HCT116 (cell line): ENCODE data around the gene TBX15. TPM values are rescaled to one million over a fixed set of nuclear protein-coding genes. Genes with fewer than 3 reads are reported as not detected.

Source experiments
- ATAC-seq: fragments of 200-7000 bp; cut with Tn5 transposase; 2 replicates; pipeline ENCODE4 v1.9.1; 2020; ENCODE audit warnings: mild to moderate bottlenecking, moderate library complexity
- BruUV-seq: library from RNA; stranded (reverse); fragments of 400-500 nt; replicated peaks from 2 replicates; lab custom pipeline; 2021; lab: Mats Ljungman, UMichigan
- CTCF ChIA-PET: fragments of 300-600 bp; sonication (Branson Sonifier 250); formaldehyde crosslinking; loops from one replicate; lab custom pipeline; 2021; ENCODE audit warnings: antibody characterized with exemption; lab: Charles Lee
- POLR2A ChIA-PET: fragments of 300-600, 350-600 bp; sonication (Branson Sonifier 250); formaldehyde crosslinking; loops from one replicate; lab custom pipeline; 2021; ENCODE audit warnings: antibody characterized with exemption; lab: Charles Lee
- RAD21 ChIA-PET, 2 experiments: fragments of 300-600 bp; sonication (Branson Sonifier 250); formaldehyde crosslinking; loops; one replicate each; lab custom pipeline; 2023; ENCODE audit warnings: low total read pairs in 2 of 2; ENCODE audit not compliant: uncharacterized antibody in 2 of 2, unreplicated experiment in 2 of 2, low non-redundant PET in 1 of 2; lab: Charles Lee
- DNase-seq: peaks from one replicate; pipeline ENCODE4 v3.0.0-alpha.2; 2010; ENCODE audit warnings: low read depth, low spot score
- H2AFZ ChIP-seq: fragments of 200-600 bp; shearing (Covaris generic), sonication (generic); 2 replicates; pipeline ENCODE4 v1.6.1; 2017; ENCODE audit warnings: low read depth, mixed run types, mixed read lengths, antibody characterized with exemption, low read length; ENCODE audit not compliant: poor library complexity, severe bottlenecking
- H3K27ac ChIP-seq: 2 replicates; pipeline ENCODE4 v1.5.1; 2012; ENCODE audit warnings: low read depth, low read length
- H3K27me3 ChIP-seq: fragments of 200-600 bp; sonication (generic); 2 replicates; pipeline ENCODE4 v1.6.1; 2016; ENCODE audit warnings: mixed run types, low read length, mixed read lengths; ENCODE audit not compliant: insufficient read depth
- H3K36me3 ChIP-seq, 2 experiments: fragments of 200-500 bp in 1 of 2; fragments of 200-600 bp in 1 of 2; sonication (Bioruptor generic) in 1 of 2; sonication (generic) in 1 of 2; 2 replicates each; pipeline versions ENCODE4 v1.5.1 to v1.6.1; 2014 to 2016; ENCODE audit warnings: low read length in 2 of 2, inconsistent platforms in 1 of 2, mixed read lengths in 1 of 2, mixed run types in 1 of 2; ENCODE audit not compliant: insufficient read depth in 2 of 2, control insufficient read depth in 1 of 2
- H3K4me1 ChIP-seq, 2 experiments: fragments of 200-600 bp in 1 of 2; sonication (generic) in 1 of 2; 2 replicates each; pipeline versions ENCODE4 v1.5.1 to v1.6.1; 2012 to 2017; ENCODE audit warnings: low read length in 2 of 2, inconsistent platforms in 1 of 2, mild to moderate bottlenecking in 1 of 2, mixed read lengths in 1 of 2, mixed run types in 1 of 2, moderate library complexity in 1 of 2; ENCODE audit not compliant: insufficient read depth in 2 of 2, control insufficient read depth in 1 of 2
- H3K4me2 ChIP-seq: fragments of 200-600 bp; sonication (generic); 2 replicates; pipeline ENCODE4 v1.6.1; 2017; ENCODE audit warnings: mixed run types, low read length, mixed read lengths
- H3K4me3 ChIP-seq, 2 experiments: fragments of 200-600 bp in 1 of 2; sonication (generic) in 1 of 2; replicated peaks in 1 of 2; 2 replicates each; pipeline ENCODE4 v1.5.1; 2011 to 2016; ENCODE audit warnings: low read length in 2 of 2, control low read depth in 1 of 2, low read depth in 1 of 2, mild to moderate bottlenecking in 1 of 2, mixed read lengths in 1 of 2, mixed run types in 1 of 2
- H3K79me2 ChIP-seq: fragments of 200-600 bp; sonication (generic); 2 replicates; pipeline ENCODE4 v1.6.1; 2017; ENCODE audit warnings: mild to moderate bottlenecking, mixed run types, low read length, moderate library complexity, mixed read lengths; ENCODE audit not compliant: insufficient read depth
- H3K9ac ChIP-seq: fragments of 200-600 bp; sonication (generic); 2 replicates; pipeline ENCODE4 v1.6.1; 2016; ENCODE audit warnings: low read length, mixed read lengths
- H3K9me2 ChIP-seq: fragments of 200-600 bp; sonication (generic), shearing (Covaris generic); 2 replicates; pipeline ENCODE4 v1.6.1; 2017; ENCODE audit warnings: mixed run types, mild to moderate bottlenecking, moderate library complexity; ENCODE audit not compliant: insufficient read depth
- H3K9me3 ChIP-seq, 2 experiments: fragments of 200-500 bp in 1 of 2; fragments of 200-600 bp in 1 of 2; sonication (Bioruptor generic) in 1 of 2; sonication (generic) in 1 of 2; 2 replicates each; pipeline ENCODE4 v1.6.1; 2014 to 2017; ENCODE audit warnings: low read length in 2 of 2, mixed read lengths in 2 of 2, inconsistent platforms in 1 of 2, low read depth in 1 of 2, mild to moderate bottlenecking in 1 of 2, mixed run types in 1 of 2, moderate library complexity in 1 of 2; ENCODE audit not compliant: control insufficient read depth in 1 of 2, insufficient read depth in 1 of 2
- H4K20me1 ChIP-seq: fragments of 200-600 bp; sonication (generic), shearing (Covaris generic); 2 replicates; pipeline ENCODE4 v1.6.1; 2017; ENCODE audit warnings: mixed run types, mild to moderate bottlenecking, moderate library complexity; ENCODE audit not compliant: insufficient read depth
- CBX3 ChIP-seq: IDR thresholded peaks from 2 replicates; pipeline ENCODE4 v1.6.1; 2012; ENCODE audit warnings: low read depth
- EZH2 ChIP-seq: fragments of 200-600 bp; sonication (generic); IDR thresholded peaks from 2 replicates; pipeline ENCODE4 v1.6.1; 2017; ENCODE audit warnings: antibody characterized with exemption, mixed run types
- EZH2phosphoT487 ChIP-seq: fragments of 200-600 bp; IDR thresholded peaks from 2 replicates; pipeline ENCODE4 v1.6.1; 2018; ENCODE audit warnings: antibody characterized with exemption, borderline replicate concordance
- FOSL1 ChIP-seq: IDR thresholded peaks from 2 replicates; pipeline ENCODE4 v1.6.1; 2012; ENCODE audit warnings: low read depth
- POLR2AphosphoS5 ChIP-seq: IDR thresholded peaks from 2 replicates; pipeline ENCODE4 v1.6.1; 2011; ENCODE audit warnings: mild to moderate bottlenecking, low read depth, low read length, moderate library complexity
- SP1 ChIP-seq: IDR thresholded peaks from 2 replicates; pipeline ENCODE4 v1.6.1; 2012; ENCODE audit warnings: low read depth
- SRF ChIP-seq: IDR thresholded peaks from 2 replicates; pipeline ENCODE4 v1.6.1; 2012; ENCODE audit warnings: low read depth
- TCF7L2 ChIP-seq: IDR thresholded peaks from 2 replicates; pipeline ENCODE4 v1.7.0; 2011; ENCODE audit warnings: borderline replicate concordance, inconsistent platforms; ENCODE audit not compliant: insufficient read depth, insufficient read length; ENCODE audit errors: extremely low read depth
- YY1 ChIP-seq: IDR thresholded peaks from 2 replicates; pipeline ENCODE4 v1.6.1; 2011; ENCODE audit warnings: low read length, low read depth, moderate library complexity, mild to moderate bottlenecking; ENCODE audit not compliant: insufficient replicate concordance; ENCODE audit errors: extremely low read depth
- ZNF274 ChIP-seq: fragments of 200-500 bp; sonication (Bioruptor generic); IDR thresholded peaks from 2 replicates; pipeline ENCODE4 v1.6.1; 2014; ENCODE audit warnings: mild to moderate bottlenecking, low read depth, low read length, inconsistent platforms
- intact Hi-C: fragments of 100-400 bp; cut with micrococcal nuclease; formaldehyde crosslinking; loops from 2 replicates; pipeline ENCODE4 v1.10.0; 2022
- total RNA-seq: library from RNA; stranded (reverse); gene quantifications from one replicate; pipeline ENCODE4 v1.2.1, GENCODE V29; 2021; ENCODE audit not compliant: unreplicated experiment
- TF ChIP-seq, protein P1 (sequence below): IDR thresholded peaks from 2 replicates; pipeline ENCODE4 v1.6.1; 2012; ENCODE audit warnings: low read depth

TBX15 gene
- total RNA-seq, 1 experiment from 2014 or later = not detected

DNA sequence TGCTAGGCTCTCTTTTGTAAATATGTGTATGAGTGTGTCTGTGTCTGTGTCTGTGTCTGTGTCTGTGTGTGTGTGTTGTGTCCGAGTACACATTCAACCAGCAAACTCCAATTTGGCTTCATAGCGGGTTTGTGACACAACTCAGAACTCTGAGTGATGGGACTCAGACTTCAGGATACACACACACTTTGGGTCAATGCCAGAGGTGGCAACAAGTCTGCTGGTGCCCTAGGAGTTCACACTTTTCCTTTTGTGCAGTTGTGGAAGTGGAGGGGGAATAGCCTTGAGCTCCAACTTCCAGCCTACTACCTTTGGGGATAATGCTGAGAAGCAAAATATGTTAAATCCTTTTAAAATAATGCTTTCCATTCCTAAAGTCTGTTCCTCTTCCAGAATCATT, 16.6 kb upstream of the TBX15 start:
- no peak for DNase-seq
- H3K9ac ChIP-seq = no peak overlapping the region
- H3K4me3 ChIP-seq = no peak overlapping the region
- H4K20me1 ChIP-seq = no peaks in the 10 kb centered on the region
- no peaks in the 10 kb centered on the region for H3K9me2 ChIP-seq
- RAD21 ChIA-PET = no interaction called here
- TF ChIP-seq SP1 (no peak), EZH2phosphoT487 (no peak), FOSL1 (no peak), YY1 (no peak), ZNF274 (no peak), POLR2AphosphoS5 (no peak), CBX3 (no peak), SRF (no peak), EZH2 (no peak), TCF7L2 (no peak)
- TF ChIP-seq, protein P1, sequence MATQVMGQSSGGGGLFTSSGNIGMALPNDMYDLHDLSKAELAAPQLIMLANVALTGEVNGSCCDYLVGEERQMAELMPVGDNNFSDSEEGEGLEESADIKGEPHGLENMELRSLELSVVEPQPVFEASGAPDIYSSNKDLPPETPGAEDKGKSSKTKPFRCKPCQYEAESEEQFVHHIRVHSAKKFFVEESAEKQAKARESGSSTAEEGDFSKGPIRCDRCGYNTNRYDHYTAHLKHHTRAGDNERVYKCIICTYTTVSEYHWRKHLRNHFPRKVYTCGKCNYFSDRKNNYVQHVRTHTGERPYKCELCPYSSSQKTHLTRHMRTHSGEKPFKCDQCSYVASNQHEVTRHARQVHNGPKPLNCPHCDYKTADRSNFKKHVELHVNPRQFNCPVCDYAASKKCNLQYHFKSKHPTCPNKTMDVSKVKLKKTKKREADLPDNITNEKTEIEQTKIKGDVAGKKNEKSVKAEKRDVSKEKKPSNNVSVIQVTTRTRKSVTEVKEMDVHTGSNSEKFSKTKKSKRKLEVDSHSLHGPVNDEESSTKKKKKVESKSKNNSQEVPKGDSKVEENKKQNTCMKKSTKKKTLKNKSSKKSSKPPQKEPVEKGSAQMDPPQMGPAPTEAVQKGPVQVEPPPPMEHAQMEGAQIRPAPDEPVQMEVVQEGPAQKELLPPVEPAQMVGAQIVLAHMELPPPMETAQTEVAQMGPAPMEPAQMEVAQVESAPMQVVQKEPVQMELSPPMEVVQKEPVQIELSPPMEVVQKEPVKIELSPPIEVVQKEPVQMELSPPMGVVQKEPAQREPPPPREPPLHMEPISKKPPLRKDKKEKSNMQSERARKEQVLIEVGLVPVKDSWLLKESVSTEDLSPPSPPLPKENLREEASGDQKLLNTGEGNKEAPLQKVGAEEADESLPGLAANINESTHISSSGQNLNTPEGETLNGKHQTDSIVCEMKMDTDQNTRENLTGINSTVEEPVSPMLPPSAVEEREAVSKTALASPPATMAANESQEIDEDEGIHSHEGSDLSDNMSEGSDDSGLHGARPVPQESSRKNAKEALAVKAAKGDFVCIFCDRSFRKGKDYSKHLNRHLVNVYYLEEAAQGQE = no peak
- TF ChIP-seq, all 23 proteins: peak for 0
- BruUV-seq = no TSS peak
- ChIA-PET CTCF (no interaction called here), POLR2A (no interaction called here)
- Histone ChIP-seq H3K27me3 (no peaks in the 10 kb centered on the region), H3K9me3 (no peaks in the 10 kb centered on the region), H3K36me3 (no peaks in the 10 kb centered on the region), H3K27ac (no peak overlapping the region), H3K79me2 (no peaks in the 10 kb centered on the region), H3K4me1 (peaks cover 2 to 10% of the 10 kb centered on the region in 2 experiments; a peak in 2 of 4 replicates), H3K4me2 (no peak overlapping the region), H2AFZ (no peak overlapping the region)
- ATAC-seq = no peak
- intact Hi-C loops = loop anchor here (5.0 kb wide), 1 partner anchor 927 kb away; no protein-coding TSS in a partner anchor
